C4-2B (cell line): ENCODE data around the gene LLGL1.

Experiments
- ZFX ChIP-seq: fragments of 450-650 bp; IDR thresholded peaks from 2 replicates; pipeline ENCODE4 v1.6.1; 2017
- TF ChIP-seq, protein P1 (sequence below): fragments of 450-650 bp; conservative IDR thresholded peaks from 2 replicates; pipeline ENCODE4 v1.5.1; 2017; ENCODE audit warnings: mild to moderate bottlenecking

DNA sequence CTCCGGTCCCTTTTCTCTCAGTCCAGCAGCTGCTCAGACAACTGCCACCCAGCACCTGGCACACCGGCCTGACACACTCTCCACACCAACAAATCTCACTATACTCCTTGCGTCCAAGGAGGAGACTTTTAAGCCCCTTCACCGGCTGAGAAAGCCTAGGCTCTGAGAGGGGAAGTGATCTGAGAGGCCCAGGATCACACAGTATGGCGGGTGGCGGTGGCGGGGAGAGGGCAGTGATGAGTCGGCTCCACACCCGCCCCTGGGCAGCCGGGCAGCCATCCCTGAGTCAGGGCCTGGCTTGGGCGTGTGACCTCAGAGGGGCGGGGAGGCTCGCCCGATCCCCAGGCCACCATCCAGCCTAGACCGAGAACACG is 32.5 kb downstream of the LLGL1 start:
- TF ChIP-seq, protein P1, sequence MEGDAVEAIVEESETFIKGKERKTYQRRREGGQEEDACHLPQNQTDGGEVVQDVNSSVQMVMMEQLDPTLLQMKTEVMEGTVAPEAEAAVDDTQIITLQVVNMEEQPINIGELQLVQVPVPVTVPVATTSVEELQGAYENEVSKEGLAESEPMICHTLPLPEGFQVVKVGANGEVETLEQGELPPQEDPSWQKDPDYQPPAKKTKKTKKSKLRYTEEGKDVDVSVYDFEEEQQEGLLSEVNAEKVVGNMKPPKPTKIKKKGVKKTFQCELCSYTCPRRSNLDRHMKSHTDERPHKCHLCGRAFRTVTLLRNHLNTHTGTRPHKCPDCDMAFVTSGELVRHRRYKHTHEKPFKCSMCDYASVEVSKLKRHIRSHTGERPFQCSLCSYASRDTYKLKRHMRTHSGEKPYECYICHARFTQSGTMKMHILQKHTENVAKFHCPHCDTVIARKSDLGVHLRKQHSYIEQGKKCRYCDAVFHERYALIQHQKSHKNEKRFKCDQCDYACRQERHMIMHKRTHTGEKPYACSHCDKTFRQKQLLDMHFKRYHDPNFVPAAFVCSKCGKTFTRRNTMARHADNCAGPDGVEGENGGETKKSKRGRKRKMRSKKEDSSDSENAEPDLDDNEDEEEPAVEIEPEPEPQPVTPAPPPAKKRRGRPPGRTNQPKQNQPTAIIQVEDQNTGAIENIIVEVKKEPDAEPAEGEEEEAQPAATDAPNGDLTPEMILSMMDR = no peak
- TF ChIP-seq ZFX = no peak
